ENCODE results near the gene EVA1C. TPM values are rescaled to one million over a fixed set of nuclear protein-coding genes. Genes with fewer than 3 reads are reported as not detected.
A peak's percentile ranks its signal among the peaks of the same experiment; 100 is the strongest.

Gene EVA1C
- total RNA-seq, 4 donors from 2014 or later: 43.1 to 71.4 (median 51.1) TPM

DNA sequence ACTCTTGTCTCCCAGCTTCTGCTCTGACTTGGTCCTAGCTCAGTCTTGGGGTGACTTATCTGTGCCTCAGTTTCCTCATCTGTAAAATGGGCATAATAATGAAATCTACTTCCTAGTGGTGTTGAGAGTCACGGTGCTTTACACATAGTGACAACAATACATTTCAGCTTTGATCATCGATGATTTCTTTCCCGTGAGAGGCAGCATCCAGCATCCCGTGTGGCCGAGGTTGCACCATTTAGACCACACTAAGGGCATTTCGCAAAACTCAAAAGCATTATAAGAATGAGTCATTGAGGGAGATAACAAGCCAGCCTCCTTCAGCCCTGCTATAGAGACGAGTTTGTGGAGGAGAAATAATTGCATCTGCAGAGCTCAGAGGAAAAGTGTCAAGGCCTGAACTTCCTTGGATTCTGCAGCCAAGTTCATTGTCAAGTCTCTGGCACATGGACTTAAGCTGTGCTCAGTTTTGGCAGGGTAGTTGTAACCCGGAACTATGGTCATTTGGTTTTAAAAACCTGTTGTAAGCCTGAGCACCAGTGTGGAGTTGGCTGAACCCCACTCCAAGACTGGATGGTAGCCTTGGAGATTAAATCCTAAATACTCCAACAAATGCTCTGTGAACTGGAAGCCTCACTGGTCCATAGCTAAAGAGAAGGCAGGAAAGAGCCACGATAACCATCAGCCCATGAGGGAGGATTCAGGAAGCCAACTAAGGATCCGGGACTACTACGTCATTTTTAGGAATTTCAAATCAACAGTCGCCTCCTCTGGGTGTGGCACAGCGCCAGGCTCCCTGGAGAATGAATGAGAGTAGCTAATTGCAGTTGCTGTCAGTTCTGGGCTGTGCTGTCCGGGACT, 108.6 kb downstream of the EVA1C start:
- ATAC-seq: peak; percentile 72
- Histone ChIP-seq H3K9me3 (no peaks in the 10 kb centered on the region), H3K36me3 (no peaks in the 10 kb centered on the region), H3K27me3 (no peaks in the 10 kb centered on the region), H3K4me3 (no peak overlapping the region), H3K4me1 (peaks cover 3 to 51% (median 18%) of the 10 kb centered on the region in 3 donors), H3K27ac (peak overlapping the region in 3 of 4 donors; percentile 73 to 81 (median 76))
- peak; percentile 77 for TF ChIP-seq POLR2AphosphoS5 (IDR thresholded peaks at IDR 0.05)
- no peak for TF ChIP-seq EP300 (IDR thresholded peaks at IDR 0.05)
- TF ChIP-seq, protein P1, sequence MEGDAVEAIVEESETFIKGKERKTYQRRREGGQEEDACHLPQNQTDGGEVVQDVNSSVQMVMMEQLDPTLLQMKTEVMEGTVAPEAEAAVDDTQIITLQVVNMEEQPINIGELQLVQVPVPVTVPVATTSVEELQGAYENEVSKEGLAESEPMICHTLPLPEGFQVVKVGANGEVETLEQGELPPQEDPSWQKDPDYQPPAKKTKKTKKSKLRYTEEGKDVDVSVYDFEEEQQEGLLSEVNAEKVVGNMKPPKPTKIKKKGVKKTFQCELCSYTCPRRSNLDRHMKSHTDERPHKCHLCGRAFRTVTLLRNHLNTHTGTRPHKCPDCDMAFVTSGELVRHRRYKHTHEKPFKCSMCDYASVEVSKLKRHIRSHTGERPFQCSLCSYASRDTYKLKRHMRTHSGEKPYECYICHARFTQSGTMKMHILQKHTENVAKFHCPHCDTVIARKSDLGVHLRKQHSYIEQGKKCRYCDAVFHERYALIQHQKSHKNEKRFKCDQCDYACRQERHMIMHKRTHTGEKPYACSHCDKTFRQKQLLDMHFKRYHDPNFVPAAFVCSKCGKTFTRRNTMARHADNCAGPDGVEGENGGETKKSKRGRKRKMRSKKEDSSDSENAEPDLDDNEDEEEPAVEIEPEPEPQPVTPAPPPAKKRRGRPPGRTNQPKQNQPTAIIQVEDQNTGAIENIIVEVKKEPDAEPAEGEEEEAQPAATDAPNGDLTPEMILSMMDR (IDR thresholded peaks at IDR 0.05): no peak
- 10 to 24% methylated on average over 10 to 14 of the region's 14 CpGs for WGBS, 2 donors (ENCODE audit: low coverage in 1 of 2)

DNA sequence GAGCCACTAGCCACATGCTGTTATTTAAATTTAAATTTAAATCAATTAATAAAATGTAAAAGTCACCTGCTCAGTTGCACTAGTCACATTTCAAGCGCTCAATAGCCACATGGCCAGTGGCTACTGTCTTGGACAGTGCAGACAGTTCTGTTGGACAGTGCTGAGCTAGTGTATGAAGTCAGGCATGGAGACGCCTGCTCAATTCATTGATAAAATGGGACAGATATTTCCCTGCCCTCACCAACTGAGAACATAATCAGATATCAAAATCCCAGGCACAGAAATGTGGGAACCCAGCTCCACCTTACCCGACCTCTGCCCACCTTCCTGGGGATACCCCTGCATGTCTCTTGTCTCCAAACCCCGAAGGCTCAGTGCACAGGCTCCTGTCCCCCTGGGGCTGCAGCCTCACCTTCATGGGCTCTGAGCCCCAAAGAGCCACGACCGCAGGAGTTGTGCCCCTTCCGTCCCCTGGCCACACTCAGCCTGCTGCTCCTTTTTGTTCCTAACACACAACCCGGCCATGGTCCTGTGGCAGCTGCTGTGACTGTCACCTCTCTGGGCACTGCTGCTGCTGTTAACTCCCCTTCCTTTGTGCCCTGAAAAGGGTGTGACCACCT, 109.3 kb downstream of the EVA1C start:
- TF ChIP-seq EP300 (IDR thresholded peaks at IDR 0.05) (no peak), POLR2A (IDR thresholded peaks at IDR 0.05) (no peak), POLR2AphosphoS5 (IDR thresholded peaks at IDR 0.05) (no peak)
- TF ChIP-seq, protein P1 (IDR thresholded peaks at IDR 0.05): no peak
- Histone ChIP-seq H3K9me3 (no peaks in the 10 kb centered on the region), H3K4me3 (no peak overlapping the region), H3K27ac (peak overlapping the region in 3 of 4 donors; percentile 73 to 81 (median 76)), H3K4me1 (peaks cover 3 to 44% (median 16%) of the 10 kb centered on the region in 3 donors), H3K27me3 (no peaks in the 10 kb centered on the region), H3K36me3 (no peaks in the 10 kb centered on the region)
- ATAC-seq: no peak
- 35 to 68% methylated on average over 2 to 8 of the region's 8 CpGs for WGBS, 2 donors (ENCODE audit: low coverage in 1 of 2)

DNA sequence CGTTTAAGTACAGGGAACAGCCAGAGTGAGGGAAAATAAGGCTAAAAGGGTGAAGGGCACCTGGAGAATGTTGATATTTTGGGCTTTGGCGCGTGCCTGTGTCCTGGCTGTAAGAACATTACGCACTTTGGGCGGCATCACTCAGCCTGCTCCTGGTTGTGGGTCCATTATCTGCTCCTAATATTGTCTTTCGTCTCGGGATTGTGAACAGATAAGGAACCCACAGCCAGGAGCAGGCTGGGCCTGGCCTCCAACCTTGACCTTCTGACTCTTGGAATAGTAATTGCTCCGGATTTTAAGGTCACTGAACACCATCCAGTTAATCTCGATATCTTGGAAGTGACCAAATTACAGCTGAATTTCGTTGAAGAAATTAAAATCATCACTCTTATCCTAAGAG, 111.0 kb downstream of the EVA1C start:
- TF ChIP-seq EP300 (IDR thresholded peaks at IDR 0.05) (no peak), POLR2AphosphoS5 (IDR thresholded peaks at IDR 0.05) (no peak), POLR2A (IDR thresholded peaks at IDR 0.05) (no peak)
- TF ChIP-seq, protein P1 (IDR thresholded peaks at IDR 0.05): no peak
- no peak for ATAC-seq
- H3K9me3 ChIP-seq: no peaks in the 10 kb centered on the region
- H3K36me3 ChIP-seq: no peaks in the 10 kb centered on the region
- peaks cover 3 to 44% (median 16%) of the 10 kb centered on the region in 3 donors for H3K4me1 ChIP-seq
- WGBS, 2 donors (ENCODE audit: low coverage in 1 of 2): 77 to 85% methylated on average over 7 to 10 of the region's 10 CpGs
- peak overlapping the region in 3 of 4 donors; percentile 44 to 81 (median 76) for H3K27ac ChIP-seq
- H3K4me3 ChIP-seq: no peak overlapping the region
- H3K27me3 ChIP-seq: no peaks in the 10 kb centered on the region

DNA sequence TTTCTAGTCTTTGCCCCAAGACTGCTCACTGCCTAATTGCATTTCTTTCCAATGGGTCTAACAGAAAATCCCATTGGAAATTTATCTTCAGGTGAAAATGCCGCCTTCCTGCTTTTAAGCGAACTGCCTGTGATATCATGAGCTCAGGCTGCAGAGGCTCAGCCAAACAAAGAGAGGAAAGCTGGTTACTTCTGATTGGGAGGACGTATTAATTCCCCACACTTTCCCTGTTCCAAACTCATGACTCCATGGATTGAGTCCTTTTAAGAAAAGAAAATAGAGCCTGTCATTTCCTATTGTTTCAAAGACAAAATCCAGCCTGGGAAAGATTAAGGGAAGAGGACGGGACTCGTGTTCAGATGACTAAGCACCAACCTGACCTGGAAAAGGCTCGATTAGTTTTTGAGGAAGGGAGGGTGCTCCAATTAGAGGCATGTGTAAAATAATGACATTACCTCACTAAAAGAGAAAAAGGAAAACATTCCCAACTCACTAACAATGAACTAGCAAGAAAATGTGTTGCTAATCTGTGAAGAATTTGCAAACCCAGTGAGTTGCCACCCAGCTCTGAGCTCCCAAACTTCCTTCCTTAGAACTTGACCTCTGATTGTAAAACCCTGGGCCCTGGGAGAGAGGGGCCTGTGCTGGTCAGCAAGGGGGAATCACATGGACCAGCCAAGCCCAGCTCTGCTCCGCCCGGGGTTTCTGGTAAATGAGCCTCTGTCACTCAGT, 111.6 kb downstream of the EVA1C start:
- H3K27me3 ChIP-seq: no peaks in the 10 kb centered on the region

More for the DNA sequence above, 111.6 kb downstream of the EVA1C start:
- no peaks in the 10 kb centered on the region for H3K36me3 ChIP-seq
- peaks cover 3 to 44% (median 16%) of the 10 kb centered on the region in 3 donors for H3K4me1 ChIP-seq
- H3K9me3 ChIP-seq: no peaks in the 10 kb centered on the region
- 38 to 52% methylated on average over 3 to 6 of the region's 8 CpGs for WGBS, 2 donors (ENCODE audit: low coverage in 1 of 2)
- TF ChIP-seq, protein P1 (IDR thresholded peaks at IDR 0.05): no peak
- TF ChIP-seq POLR2AphosphoS5 (IDR thresholded peaks at IDR 0.05) (no peak), POLR2A (IDR thresholded peaks at IDR 0.05) (no peak), EP300 (IDR thresholded peaks at IDR 0.05) (no peak)
- peak overlapping the region in 3 of 4 donors; percentile 44 to 81 (median 76) for H3K27ac ChIP-seq
- H3K4me3 ChIP-seq: no peak overlapping the region
- ATAC-seq: peak; percentile 49

Measured in gastroesophageal sphincter (tissue), 4 donors.